ENCODE measurements around the gene KCTD11.

The KCTD11 gene

GRCh38 chr17:7374353-7374752, 22.4 kb downstream of the KCTD11 start:
- DNase-seq (ENCODE audit: low read depth, low spot score), result no peak

GRCh38 chr17:7379134-7379533, 27.2 kb downstream of the KCTD11 start:
- DNase-seq (ENCODE audit: low read depth, low spot score), result no peak

GRCh38 chr17:7380321-7380720, 28.4 kb downstream of the KCTD11 start:
- no peak for DNase-seq (ENCODE audit: low read depth, low spot score)

DNA sequence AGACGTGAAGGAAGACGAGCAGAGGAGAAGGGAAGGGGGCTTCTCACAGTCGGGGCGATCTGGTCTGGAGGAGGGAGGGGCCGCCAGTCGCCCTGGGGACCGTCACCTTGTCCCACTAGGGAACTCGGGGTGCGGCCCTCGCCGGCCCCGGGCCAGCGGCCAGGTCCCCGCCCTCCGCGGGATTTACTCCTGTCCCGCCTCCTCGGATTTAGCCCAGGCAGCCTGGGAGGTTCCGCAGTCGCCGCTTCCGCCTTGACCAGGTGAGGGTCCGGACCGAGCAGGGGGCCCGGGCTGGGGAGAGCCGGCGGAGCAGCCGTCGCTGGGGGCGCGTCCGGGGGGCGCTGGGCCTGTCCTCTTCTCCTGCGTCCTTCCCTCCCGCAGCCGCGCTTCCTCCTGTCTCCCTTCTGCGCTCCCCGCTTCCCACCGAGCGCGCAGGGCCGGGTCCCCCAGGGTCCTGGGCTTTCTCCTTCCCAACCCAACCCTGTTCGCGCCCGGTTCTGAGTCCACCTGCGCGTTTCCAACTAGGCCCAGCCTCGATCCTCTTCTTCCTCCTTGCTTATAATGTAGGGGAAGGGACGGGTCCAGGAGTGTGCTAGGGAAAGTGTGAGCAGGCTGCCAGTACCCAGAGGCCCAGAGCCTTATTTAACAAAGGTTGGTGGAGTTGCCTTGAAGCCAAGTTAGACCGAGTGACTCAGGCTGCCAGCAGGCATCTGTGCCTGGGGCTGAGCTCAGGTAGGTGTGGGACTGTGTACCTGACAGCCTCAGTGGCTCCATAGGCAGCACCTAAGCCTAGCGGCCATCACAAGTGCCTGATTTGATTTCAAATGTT, 29.1 kb downstream of the KCTD11 start, which contains the start of gene TNK1:
TSS of gene TNK1 (plus strand) at position 235 of the 829 bp plus-strand sequence. CDS start 1,838 bp downstream, outside the sequence.
- no peak for DNase-seq (ENCODE audit: low read depth, low spot score)

DNA sequence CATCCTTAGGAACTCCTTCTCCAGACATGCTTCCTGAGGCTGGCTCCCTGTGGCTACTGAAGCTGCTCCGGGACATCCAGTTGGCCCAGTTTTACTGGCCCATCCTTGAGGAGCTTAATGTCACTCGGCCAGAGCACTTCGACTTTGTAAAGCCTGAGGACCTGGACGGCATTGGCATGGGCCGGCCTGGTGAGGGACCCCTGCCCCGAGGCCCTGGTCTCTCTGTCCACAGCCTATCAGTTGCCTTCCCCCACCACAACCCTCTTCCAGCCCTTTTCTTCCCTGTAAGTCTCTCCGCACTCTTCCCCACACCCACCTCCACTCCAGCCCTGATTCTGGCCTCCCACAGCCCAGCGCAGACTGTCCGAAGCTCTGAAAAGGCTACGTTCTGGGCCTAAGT, 30.9 kb downstream of the KCTD11 start:
- DNase-seq (ENCODE audit: low read depth, low spot score), result no peak

- no peak for DNase-seq (ENCODE audit: low read depth, low spot score)
Measured at GRCh38 chr17:7383371-7383741, 31.4 kb downstream of the KCTD11 start.

DNA sequence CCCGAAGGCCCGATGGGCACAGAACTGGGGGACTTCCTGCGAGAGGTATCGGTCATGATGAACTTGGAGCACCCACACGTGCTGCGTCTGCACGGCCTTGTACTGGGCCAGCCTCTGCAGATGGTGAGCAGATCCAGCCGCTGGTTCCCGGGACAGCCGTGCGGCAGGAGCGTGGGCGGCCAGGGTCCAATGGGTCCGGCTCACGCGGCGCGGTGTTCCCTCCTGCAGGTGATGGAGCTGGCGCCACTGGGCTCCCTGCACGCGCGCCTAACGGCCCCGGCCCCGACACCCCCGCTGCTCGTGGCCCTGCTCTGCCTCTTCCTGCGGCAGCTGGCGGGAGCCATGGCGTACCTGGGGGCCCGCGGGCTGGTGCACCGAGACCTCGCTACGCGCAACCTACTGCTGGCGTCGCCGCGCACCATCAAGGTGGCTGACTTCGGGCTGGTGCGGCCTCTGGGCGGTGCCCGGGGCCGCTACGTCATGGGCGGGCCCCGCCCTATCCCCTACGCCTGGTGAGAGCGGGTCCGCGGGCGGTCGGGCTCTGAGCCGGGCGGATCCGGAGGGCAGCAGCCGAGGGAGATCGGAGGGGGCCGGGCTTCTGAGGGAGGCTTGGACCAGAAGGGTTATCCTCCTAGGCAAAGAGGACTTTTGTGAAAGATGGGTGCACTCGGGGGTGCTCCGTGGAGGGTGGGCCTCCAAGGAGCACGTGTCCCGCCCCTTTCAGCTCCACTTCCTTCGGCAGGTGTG, 32.0 kb downstream of the KCTD11 start:
- peak; percentile 54 for DNase-seq (ENCODE audit: low read depth, low spot score)

- DNase-seq (ENCODE audit: low read depth, low spot score), result no peak
Measured at GRCh38 chr17:7384489-7385081, 32.6 kb downstream of the KCTD11 start.

DNA sequence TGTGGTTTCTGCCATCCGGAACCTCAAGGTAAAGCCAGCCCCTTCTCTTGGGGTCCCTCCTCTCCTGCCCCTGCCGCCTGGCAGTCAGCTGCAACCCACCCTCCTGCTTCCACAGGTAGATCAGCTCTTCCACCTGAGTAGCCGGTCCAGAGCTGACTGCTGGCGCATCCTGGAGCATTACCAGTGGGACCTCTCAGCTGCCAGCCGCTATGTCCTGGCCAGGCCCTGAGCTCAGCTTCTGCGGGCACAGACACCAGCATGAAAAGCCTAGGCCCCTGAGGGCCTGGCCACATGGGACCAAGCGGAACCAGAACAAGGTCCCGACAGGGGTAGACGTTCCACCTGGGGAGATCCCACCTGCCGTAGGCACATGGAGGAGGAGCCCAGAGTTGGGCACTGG, 36.9 kb downstream of the KCTD11 start:
- DNase-seq (ENCODE audit: low read depth, low spot score), result no peak

DNA sequence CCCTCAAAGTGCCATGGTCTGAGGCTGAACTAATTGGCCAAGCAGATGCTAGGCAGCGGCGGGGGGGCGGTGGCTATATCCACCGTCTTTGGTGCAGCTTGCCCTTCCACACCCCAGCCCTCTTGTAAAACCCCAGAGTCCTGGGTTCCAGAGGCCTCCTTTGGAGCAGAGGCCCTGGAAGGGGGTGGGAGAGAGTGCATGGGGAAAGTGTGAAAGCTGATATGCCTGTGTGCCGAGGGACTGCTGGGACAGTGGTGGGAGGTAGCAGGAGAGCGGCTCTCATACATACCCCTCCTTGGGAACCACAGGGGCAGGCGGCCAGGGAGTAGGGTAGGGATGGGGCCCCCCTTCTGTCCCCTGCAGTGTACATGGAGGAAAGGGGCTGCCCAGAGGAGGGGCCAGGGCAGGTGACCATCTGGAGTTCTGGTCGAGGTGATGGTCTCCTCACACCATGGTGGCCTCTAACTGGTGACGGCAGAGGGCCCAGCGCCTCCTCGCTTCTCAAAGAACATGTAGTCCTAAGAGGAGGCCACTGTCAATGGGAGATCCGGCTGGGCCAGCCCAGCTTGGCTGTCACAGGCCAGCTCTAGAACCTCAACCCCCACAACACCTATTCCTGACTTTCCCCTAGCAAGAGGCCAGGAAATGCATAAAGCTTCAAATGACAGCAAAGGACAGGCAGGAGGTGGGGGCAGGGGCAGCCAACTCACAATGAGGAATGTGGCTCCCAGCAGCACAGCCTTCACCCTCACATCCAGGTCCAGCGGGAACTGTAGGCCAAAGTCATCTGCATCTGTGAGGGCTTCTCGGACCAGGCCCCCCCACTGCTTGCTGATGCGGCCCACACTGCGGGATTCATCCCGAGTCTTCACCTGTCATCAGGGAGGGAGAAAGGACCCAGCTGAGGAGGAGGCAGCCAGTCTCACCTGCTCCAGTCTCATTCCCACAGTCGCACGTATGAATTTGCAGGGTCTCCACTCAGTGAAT, 38.3 kb downstream of the KCTD11 start:
- no peak for DNase-seq (ENCODE audit: low read depth, low spot score)

DNA sequence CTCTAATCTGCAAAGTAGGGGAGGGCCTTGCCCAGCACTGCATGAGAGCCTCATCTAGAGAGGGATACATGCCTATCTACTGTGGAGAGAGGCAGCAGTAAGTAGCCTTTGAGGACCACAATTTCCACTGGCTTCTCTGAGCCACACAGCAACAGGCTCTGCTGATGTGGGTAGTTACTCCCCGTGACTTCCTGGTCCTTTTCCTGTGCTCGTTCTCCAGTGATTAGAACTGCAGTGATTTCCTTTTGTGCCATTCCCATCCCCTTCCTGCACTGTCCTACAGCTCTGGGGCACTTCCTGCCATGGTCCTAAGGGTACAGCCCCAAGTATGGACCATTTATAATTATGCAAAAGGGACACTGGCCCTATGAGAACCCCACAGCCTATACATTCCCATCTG, 39.3 kb downstream of the KCTD11 start:
- DNase-seq (ENCODE audit: low read depth, low spot score), result no peak

DNA sequence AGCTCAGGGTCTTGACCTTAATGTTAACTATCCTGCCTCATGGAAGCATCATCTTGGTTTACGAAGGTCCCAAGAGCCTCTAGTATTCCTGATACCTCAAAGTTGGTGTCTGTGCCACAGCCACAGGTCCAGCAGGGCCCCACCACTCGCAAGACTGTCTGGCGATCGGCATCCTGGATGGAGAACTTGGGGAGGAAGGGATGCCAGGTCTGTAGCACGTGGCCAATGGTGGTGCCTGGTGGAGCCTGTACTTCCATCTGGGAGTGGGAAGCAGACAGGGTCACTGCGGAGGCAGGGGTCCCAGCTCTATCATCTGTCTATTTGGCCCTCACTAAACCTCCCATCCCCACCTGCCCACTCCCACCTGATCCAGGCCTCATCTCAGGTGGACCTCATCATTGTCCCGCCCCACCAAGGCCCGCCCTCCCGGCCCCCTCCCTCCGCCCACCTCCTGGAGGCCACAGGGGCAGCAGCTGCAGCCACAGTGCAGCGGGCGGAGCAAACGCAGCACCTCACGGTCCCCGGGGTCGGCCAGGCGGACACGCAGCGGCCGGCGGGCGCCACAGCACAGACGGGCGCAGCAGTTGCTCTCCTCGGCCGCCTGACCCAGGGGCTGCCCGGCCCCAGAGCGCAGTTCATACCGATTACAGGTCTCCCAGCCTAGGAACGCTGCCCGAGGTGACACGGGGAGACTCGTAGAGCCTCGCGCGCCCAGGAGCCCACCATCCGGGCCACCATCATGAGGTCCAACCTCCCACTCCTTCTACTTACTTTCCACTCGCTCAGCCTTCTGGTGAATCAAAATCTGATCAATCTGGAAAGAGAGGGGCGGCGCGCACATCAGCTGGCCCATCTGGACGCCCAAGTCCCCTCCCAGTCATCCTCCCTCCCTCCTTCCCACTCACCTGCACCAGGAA, 41.0 kb downstream of the KCTD11 start:
- no peak for DNase-seq (ENCODE audit: low read depth, low spot score)

- DNase-seq (ENCODE audit: low read depth, low spot score), result no peak
Measured at GRCh38 chr17:7393613-7394451, 41.9 kb downstream of the KCTD11 start.

DNA sequence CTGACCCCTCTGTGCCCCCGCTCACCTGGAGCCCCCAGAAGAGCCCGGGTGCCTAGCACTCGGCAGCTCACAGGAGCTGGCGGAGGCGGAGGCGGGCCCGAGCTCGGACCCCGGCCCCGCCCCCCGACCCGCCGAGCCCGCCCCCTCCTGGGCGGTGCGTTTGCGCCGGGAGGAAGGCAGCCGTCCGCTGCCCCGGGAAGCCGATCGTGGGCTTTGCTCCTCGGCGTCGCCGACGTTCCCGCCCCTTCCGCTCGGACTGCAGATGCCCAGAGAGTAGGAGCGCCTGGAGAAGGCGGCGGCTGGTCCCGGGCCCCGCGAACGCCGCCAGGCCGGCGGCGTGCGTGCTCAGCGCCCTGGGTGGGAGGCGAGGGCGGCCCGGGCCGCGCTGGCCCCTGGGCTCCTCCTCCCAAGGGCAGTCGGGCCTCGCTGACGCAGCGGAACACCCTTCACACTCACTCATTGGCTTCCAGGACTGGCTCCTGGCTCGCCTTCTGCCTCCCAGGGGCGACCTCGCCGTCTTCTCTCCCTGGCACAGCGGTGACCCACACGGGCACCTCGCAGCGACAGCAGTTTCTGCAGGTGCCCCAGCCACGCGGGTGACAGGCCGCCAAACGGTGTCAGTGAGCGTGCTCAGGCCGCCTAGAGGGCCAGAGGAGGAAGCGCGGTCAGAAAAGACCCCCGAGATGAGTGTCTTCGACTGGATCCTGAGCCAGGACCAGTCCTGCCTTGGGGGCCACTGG, 42.7 kb downstream of the KCTD11 start, which contains the start of gene PLSCR3:
TSS of gene PLSCR3 (minus strand) at position 74 of the 740 bp plus-strand sequence. CDS start 415 bp downstream, outside the sequence.
- DNase-seq (ENCODE audit: low read depth, low spot score), result peak; percentile 67

DNA sequence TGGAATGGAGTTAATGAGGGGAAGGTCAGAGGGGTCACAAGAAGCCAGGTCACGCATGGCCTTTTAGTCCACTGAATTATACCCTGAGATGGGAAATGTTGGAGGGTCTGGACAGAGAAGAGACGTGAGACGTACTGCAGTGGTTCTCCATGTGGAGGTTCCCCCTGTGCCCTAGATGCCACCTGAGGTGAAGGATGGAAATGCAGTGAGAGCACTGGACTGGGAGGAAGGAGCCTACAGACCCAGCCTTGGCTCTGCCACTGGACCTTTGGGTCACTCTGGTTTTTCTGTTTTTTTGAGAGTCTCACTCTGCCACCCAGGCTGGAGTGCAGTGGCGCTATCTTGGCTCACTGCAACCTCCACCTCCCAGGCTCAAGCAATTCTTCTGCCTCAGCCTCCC, 44.2 kb downstream of the KCTD11 start:
- DNase-seq (ENCODE audit: low read depth, low spot score), result no peak

DNA sequence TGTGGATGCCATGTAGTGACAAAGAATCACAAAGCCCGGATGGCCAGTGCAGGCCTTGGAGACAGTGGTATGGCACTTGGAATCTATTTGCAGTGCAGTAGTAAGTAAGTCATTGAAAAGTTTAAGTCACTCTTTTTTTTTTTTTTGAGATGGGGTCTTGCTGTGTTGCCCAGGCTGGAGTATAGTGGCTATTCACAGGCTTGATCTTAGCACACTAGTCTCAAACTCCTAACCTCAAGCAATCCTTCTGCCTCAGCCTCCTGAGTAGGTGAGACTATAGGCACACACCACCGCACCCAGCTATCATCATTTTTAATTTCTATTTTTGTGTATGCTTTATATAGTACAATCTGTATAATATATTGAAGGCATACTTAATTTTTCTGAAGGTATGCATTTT, 46.6 kb downstream of the KCTD11 start:
- DNase-seq (ENCODE audit: low read depth, low spot score), result no peak

DNA sequence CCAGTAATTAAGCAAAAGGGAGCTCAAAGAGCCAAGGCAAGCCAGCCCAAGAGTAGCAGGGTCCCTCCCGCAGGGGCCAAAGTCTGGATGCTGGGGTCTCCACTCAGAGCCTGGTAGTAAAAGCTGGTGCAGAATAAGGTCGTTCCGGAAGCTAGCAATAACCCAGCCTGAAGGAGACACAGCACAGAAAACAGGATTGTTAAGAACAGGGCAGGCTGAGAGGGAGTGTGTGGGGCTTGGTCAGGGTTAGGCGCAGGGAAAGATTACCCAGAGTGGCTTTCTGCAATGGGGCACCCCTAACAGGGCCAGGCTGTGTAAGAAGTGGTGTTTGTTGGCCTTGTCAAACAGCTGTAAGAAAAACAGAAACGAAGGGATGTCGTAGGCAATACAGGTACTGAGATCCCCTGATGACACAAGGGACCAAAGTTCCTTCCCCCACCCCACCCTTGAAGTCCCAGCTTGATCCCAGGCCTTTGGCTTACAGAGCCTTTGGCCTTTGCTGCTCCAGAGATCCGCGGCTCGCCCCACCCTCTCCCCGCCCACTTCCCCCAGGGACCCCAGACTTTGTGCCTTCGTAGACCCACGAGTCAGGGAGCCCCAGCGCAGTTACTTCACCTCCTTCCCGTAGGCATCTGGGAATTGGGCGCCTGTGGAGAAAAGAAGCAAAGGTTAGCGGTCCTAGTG, 51.2 kb downstream of the KCTD11 start:
- DNase-seq (ENCODE audit: low read depth, low spot score), result no peak

DNA sequence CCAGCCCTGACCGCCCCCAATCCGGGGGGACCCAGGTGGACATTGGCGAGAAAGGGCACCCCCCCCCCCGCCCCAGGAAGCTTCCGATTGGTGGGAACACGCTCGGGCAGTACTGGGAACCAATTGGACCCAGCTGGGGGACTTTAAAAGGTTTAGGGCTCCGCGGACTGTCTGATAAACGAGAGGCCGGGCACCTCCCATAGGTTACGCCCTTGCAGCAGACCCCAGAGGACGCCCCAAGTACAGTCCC, 51.7 kb downstream of the KCTD11 start:
- DNase-seq (ENCODE audit: low read depth, low spot score), result no peak
